B cell (primary cell): ENCODE measurements around the gene PDZD7. TPM values are rescaled to one million over a fixed set of nuclear protein-coding genes. Genes with fewer than 3 reads are reported as not detected.

ENCODE experiments used
- ATAC-seq: fragments of 200-7000 bp; cut with Tn5 transposase; one replicate; pipeline ENCODE4 v1.10.0; 2021; ENCODE audit warnings: low read depth, mild to moderate bottlenecking, moderate number of reproducible peaks, moderate library complexity
- CTCF ChIA-PET: fragments of 350-600 bp; sonication (Branson Sonifier 250); formaldehyde crosslinking; loops from one replicate; lab custom pipeline; 2021; ENCODE audit warnings: antibody characterized with exemption, inconsistent platforms; lab: Charles Lee
- POLR2A ChIA-PET: fragments of 350-600 bp; sonication (Branson Sonifier 250); formaldehyde crosslinking; loops from one replicate; lab custom pipeline; 2021; ENCODE audit warnings: antibody characterized with exemption; lab: Charles Lee
- DNase-seq: peaks from one replicate; pipeline ENCODE4 v3.0.0; 2013
- H2AFZ ChIP-seq: 2 replicates; pipeline ENCODE4 v1.6.1; 2012; ENCODE audit warnings: mild to moderate bottlenecking, low read depth, low read length; ENCODE audit not compliant: insufficient read depth, poor library complexity, severe bottlenecking
- H3K27ac ChIP-seq, 2 donors: 1 replicate in 1 of 2; 2 replicates in 1 of 2; pipeline ENCODE4 v1.5.1; 2012 to 2013; ENCODE audit warnings: low read length in 2 of 2, mild to moderate bottlenecking in 2 of 2, moderate library complexity in 1 of 2
- H3K27me3 ChIP-seq, 4 experiments: fragments of 200-600 bp in 1 of 4; sonication (generic) in 1 of 4; replicated peaks in 1 of 4; 1 replicate in 2 of 4; 2 replicates in 2 of 4; pipeline versions ENCODE4 v1.6.1 to v1.7.0; 2013 to 2016; ENCODE audit warnings: low read length in 3 of 4, mild to moderate bottlenecking in 2 of 4, mixed read lengths in 1 of 4, moderate library complexity in 1 of 4; ENCODE audit not compliant: insufficient read depth in 4 of 4, control insufficient read depth in 3 of 4; ENCODE audit errors: control extremely low read depth in 1 of 4
- H3K36me3 ChIP-seq, 2 experiments: replicated peaks in 1 of 2; 1 replicate in 1 of 2; 2 replicates in 1 of 2; pipeline versions ENCODE4 v1.6.1 to v1.7.1; 2013; ENCODE audit warnings: low read length in 1 of 2; ENCODE audit not compliant: insufficient read depth in 2 of 2, control insufficient read depth in 1 of 2; ENCODE audit errors: control extremely low read depth in 1 of 2, extremely low read depth in 1 of 2
- H3K4me1 ChIP-seq, 2 donors: fragments of 200-600 bp in 1 of 2; sonication (generic) in 1 of 2; 1 replicate in 1 of 2; 2 replicates in 1 of 2; pipeline versions ENCODE4 v1.5.1 to v1.6.1; 2013 to 2017; ENCODE audit warnings: low read length in 2 of 2; ENCODE audit not compliant: control insufficient read depth in 2 of 2, insufficient read depth in 2 of 2
- H3K4me2 ChIP-seq: replicated peaks from 2 replicates; pipeline ENCODE3; 2012; ENCODE audit warnings: mild to moderate bottlenecking, low read depth, low read length; ENCODE audit not compliant: poor library complexity, severe bottlenecking
- H3K4me3 ChIP-seq, 5 experiments: fragments of 200-600 bp in 1 of 5; sonication (generic) in 1 of 5; 1 replicate in 3 of 5; 2 replicates in 2 of 5; pipeline versions ENCODE4 v1.5.1 to v1.7.0; 2011 to 2016; ENCODE audit warnings: low read length in 4 of 5, mild to moderate bottlenecking in 4 of 5, low read depth in 2 of 5, control low read depth in 1 of 5, moderate library complexity in 1 of 5; ENCODE audit not compliant: insufficient read depth in 1 of 5; ENCODE audit errors: control extremely low read depth in 1 of 5, extremely low read depth in 1 of 5
- H3K79me2 ChIP-seq: fragments of 200-600 bp; sonication (generic); one replicate; pipeline ENCODE4 v1.6.0; 2016; ENCODE audit warnings: low read length; ENCODE audit not compliant: control insufficient read depth, insufficient read depth
- H3K9ac ChIP-seq: fragments of 200-600 bp; sonication (generic); 2 replicates; pipeline ENCODE4 v1.6.1; 2017; ENCODE audit warnings: mild to moderate bottlenecking, low read length, moderate library complexity
- H3K9me3 ChIP-seq, 3 donors: one replicate each; pipeline versions ENCODE4 v1.6.1 to v1.7.1; 2013; ENCODE audit warnings: low read length in 2 of 3; ENCODE audit not compliant: control insufficient read depth in 2 of 3, insufficient read depth in 1 of 3; ENCODE audit errors: control extremely low read depth in 1 of 3
- H4K20me1 ChIP-seq: 2 replicates; pipeline ENCODE4 v1.6.0; 2012; ENCODE audit warnings: mild to moderate bottlenecking, low read length; ENCODE audit not compliant: insufficient read depth, control insufficient read depth, poor library complexity, severe bottlenecking
- H3K27ac Mint-ChIP-seq: one replicate; pipeline ENCODE4 v1.8.0; 2021; ENCODE audit warnings: mixed read lengths
- H3K27me3 Mint-ChIP-seq: one replicate; pipeline ENCODE4 v1.8.0; 2021; ENCODE audit warnings: mixed read lengths
- H3K4me1 Mint-ChIP-seq: one replicate; pipeline ENCODE4 v1.8.0; 2021; ENCODE audit warnings: mixed read lengths
- H3K4me3 Mint-ChIP-seq: one replicate; pipeline ENCODE4 v1.8.0; 2021; ENCODE audit warnings: mixed read lengths
- H3K9me3 Mint-ChIP-seq: one replicate; pipeline ENCODE4 v1.8.0; 2022; ENCODE audit warnings: mixed read lengths; ENCODE audit not compliant: insufficient read depth
- EZH2 ChIP-seq: IDR thresholded peaks from 2 replicates; pipeline ENCODE4 v1.6.1; 2012; ENCODE audit warnings: borderline replicate concordance, low read depth, mild to moderate bottlenecking, moderate library complexity, low read length; ENCODE audit not compliant: insufficient read depth, poor library complexity, severe bottlenecking
- WGBS: methylation state at CpG from one replicate; pipeline ENCODE4 v1.1.5; 2013; ENCODE audit warnings: missing lambda C conversion rate; ENCODE audit not compliant: insufficient coverage; 5-methylcytosine and 5-hydroxymethylcytosine counted together
- intact Hi-C: fragments of 100-400 bp; cut with micrococcal nuclease; formaldehyde crosslinking; loops from one replicate; pipeline ENCODE4 v1.10.0; 2022
- polyA plus RNA-seq: library from polyadenylated mRNA; depleted of rRNA; stranded (reverse); fragments of >200 nt; gene quantifications from 2 replicates; pipeline ENCODE4 v1.2.3, GENCODE V29; 2012
- total RNA-seq, 2 donors: library from RNA; stranded (reverse); fragments of 120-200 nt in 1 of 2; gene quantifications; 1 replicate in 1 of 2; 2 replicates in 1 of 2; pipeline versions ENCODE4 v1.2.3 to v1.2.4, GENCODE V29; 2013 to 2022
- TF ChIP-seq, protein P1 (sequence below): fragments of 200-600 bp; IDR thresholded peaks from one replicate; pipeline ENCODE4 v1.8.0; 2022; ENCODE audit warnings: antibody characterized with exemption, mild to moderate bottlenecking

Gene PDZD7
- total and polyA plus RNA-seq, 2 donors (not counting 1 experiment from before 2014, with no cell fraction given) = 0.64 to 0.69 TPM

- Histone ChIP-seq H4K20me1 (peaks cover 5% of the 10 kb centered on the region), H3K27me3 (peaks cover 0 to 52% (median 21%) of the 10 kb centered on the region in 4 experiments), H3K4me1 (peaks cover 50 to 60% of the 10 kb centered on the region in 2 donors), H3K27ac (no peak overlapping the region), H3K4me3 (peak overlapping the region in 2 of 5 experiments; percentile 40 to 47), H3K4me2 (peak overlapping the region; percentile 72), H3K36me3 (no peaks in the 10 kb centered on the region), H3K9ac (peak overlapping the region; percentile 57), H3K79me2 (no peaks in the 10 kb centered on the region), H3K9me3 (peaks cover 0 to 10% (median 0%) of the 10 kb centered on the region in 3 donors), H2AFZ (peak overlapping the region; percentile 76)
- H3K27me3 Mint-ChIP-seq = peaks cover 25% of the 10 kb centered on the region
- 4% methylated on average over 18 of the region's 19 CpGs for WGBS
- ChIA-PET POLR2A (interaction anchor here (0.7 to 3.8 kb wide), 3 partner anchors 20 to 292 kb away, joined by 3 to 20 read pairs (median 4); no protein-coding TSS in a partner anchor), CTCF (interaction anchor here (0.5 to 16.1 kb wide), 10 partner anchors 8 to 333 kb away, joined by 3 to 306 read pairs (median 6); partner anchors contain the start of genes PDZD7 and SFXN3)
- TF ChIP-seq, protein P1, sequence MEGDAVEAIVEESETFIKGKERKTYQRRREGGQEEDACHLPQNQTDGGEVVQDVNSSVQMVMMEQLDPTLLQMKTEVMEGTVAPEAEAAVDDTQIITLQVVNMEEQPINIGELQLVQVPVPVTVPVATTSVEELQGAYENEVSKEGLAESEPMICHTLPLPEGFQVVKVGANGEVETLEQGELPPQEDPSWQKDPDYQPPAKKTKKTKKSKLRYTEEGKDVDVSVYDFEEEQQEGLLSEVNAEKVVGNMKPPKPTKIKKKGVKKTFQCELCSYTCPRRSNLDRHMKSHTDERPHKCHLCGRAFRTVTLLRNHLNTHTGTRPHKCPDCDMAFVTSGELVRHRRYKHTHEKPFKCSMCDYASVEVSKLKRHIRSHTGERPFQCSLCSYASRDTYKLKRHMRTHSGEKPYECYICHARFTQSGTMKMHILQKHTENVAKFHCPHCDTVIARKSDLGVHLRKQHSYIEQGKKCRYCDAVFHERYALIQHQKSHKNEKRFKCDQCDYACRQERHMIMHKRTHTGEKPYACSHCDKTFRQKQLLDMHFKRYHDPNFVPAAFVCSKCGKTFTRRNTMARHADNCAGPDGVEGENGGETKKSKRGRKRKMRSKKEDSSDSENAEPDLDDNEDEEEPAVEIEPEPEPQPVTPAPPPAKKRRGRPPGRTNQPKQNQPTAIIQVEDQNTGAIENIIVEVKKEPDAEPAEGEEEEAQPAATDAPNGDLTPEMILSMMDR = no peak
- TF ChIP-seq EZH2 = no peak
- peak overlapping the region; percentile 10 for H3K27ac Mint-ChIP-seq
- H3K9me3 Mint-ChIP-seq = no peaks in the 10 kb centered on the region
- ATAC-seq (no peak), DNase-seq (peak; percentile 30)
- H3K4me1 Mint-ChIP-seq = peaks cover 53% of the 10 kb centered on the region
- intact Hi-C loops = loop anchor here (5.0 to 10.0 kb wide), 3 partner anchors 62 to 994 kb away; partner anchors contain the start of gene ARMH3
- peak overlapping the region; percentile 77 for H3K4me3 Mint-ChIP-seq
Observed at GRCh38 chr10:101063050-101063525, 32.2 kb upstream of the PDZD7 start.
